ENCODE data around the gene TPCN1.
A peak's percentile ranks its signal among the peaks of the same experiment; 100 is the strongest.

Gene TPCN1

GRCh38 chr12:113242560-113242959, 21.3 kb downstream of the TPCN1 start:
- DNase-seq, result no peak

- no peak for DNase-seq
Observed at GRCh38 chr12:113244047-113244460, 22.8 kb downstream of the TPCN1 start.

- no peak for DNase-seq
Observed at GRCh38 chr12:113244478-113244958, 23.3 kb downstream of the TPCN1 start.

DNA sequence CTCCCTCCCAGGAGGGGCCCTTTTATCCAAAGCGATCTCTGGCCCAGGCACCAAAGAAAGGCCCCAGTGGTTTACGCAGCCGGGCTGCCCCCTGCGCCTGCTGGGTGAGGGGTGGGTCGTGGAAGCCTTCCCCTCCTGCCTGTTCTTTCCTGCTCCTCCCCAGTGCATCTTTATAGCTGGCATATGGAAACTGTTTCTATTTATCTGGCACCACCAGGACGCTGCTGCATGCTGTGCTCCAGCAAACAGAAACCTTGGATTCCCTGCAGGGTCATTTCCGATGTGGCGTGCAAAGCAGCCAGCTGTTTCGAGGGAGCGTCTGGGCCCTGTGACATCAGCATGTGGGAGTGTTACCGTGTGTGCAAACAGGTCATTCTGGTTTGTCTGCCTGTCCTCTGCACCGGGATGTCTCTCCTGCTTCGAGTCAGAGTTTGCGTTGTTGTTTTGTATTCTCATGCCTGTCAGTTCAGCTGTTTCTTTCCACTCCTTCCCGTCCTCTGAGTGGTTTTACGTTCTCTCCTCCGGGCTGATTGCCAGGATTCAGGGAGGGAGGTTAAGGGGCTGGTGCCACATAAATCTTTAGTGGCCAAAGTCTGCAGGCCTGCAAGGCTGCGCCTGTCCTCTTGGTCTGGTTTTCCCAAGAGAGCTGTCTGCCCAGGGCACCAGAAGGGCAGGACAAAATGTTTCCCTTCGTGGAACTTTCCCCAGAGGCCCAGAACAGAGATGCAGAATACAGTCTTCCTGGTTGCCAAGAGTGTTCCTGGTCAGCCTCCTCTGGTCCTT, 24.6 kb downstream of the TPCN1 start:
- DNase-seq, result no peak

DNA sequence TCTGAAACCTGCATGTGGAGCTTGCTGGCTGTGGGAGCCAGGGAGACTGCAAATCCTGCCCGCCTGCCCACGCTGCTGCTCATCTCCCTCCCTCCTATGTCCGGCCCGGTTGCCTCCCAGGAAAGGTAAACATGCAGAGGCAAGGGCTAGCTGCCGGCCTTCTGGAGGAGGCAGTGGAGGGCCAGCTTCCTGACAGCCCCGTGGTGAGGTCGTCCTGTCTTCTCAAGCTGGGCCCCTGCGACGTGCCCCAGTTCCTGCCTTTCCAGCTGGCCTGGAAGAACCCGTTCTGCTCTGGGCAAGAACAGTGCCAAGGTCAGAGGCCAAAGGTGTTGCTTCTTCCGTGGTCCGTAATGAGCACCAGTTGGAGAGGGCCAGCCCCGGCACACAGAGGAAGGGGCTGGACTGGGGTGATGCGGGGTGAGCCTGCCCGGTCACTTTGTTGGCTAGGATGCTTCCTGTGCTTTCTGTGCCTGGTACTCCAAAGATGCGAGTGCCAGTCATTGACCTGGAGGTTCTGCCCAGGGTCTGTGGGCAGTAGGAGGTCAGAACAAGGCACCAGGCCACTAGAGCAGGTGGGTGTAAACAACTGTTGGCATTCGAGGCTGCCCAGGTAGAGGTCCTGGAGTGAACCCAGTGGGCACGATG, 25.3 kb downstream of the TPCN1 start:
- no peak for DNase-seq

DNA sequence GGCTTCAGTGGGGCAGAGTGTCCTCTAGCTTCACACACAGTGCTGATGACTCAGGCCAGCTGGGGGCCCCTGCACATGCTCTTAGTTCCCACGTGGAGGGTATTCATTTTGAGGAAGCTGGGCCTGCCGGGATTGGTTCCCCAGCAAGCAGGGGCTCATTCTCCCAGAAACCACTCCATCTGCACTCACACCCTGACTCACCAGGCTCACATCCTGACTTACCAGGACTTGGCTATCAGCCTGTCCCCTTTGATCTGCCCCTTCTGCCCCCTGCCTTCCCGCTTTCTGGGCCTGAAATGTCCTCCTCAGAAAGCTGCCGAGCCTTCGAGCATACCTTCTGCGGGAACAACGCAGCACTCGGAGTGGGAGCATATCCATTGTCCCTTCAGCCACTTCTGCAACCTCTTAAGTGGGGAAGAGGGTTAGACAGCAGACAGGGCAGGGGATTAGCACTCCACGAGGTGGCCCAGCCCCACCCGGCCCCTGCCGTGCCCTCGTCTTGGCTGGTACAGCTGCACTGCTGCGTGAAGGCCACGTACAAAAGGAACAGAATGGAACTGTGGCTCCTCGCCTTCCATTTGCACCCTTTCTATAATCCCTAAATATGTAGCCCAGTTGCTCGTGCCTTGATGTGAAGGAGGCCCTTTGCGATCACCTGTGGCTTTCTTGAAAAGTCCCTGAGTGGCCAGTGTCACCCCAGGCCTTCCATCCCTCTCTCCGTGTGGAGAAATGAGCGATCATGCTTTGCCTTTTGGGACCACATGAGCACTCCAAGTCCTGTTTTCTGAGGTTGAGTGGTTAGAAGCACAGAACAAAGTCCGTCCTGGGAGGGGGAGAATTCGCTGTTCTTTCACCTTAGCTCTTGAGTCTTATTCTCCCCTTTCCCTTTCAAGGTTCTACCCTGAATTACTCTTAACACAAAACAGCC, 26.1 kb downstream of the TPCN1 start:
- no peak for DNase-seq

DNA sequence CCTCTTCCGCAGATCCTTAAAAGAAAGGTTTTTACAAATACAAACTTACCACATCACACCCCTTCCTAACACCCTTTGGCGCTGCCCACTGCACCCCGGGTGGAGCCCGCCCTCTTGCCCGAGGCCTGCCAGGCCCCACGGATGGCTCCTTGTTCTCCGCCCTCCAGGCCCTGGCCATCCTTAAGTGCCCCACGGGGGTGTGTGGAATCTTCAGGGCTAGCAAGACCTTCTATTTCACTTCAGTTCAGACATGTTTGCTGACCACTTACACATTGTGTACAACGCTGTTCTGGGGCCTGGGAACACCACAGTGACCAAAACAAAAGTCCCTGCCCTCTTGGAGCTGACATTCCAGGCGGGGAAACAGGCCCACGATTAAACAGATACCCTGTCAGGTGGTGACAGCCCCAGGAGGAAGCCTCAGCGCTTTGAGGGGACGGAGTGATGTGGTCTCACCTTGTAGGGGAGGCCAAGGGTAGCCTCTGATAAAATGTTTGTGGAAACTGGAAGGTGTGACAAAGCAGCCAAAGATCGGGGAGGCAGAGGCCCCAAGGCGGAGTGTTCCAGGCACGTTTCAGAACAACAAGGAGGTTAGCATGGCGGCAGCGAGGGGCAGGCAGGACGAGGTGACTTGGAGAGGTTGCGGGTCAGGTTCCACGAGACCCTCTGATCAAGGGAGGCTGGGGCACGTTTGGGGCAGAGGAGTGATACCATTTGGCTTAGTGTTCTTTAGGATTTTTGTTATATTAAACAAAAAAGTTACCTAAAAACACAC, 27.0 kb downstream of the TPCN1 start:
- DNase-seq, result no peak

GRCh38 chr12:113248842-113249435, 27.7 kb downstream of the TPCN1 start:
- no peak for DNase-seq

- no peak for DNase-seq
Observed at GRCh38 chr12:113249546-113249945, 28.3 kb downstream of the TPCN1 start.

DNA sequence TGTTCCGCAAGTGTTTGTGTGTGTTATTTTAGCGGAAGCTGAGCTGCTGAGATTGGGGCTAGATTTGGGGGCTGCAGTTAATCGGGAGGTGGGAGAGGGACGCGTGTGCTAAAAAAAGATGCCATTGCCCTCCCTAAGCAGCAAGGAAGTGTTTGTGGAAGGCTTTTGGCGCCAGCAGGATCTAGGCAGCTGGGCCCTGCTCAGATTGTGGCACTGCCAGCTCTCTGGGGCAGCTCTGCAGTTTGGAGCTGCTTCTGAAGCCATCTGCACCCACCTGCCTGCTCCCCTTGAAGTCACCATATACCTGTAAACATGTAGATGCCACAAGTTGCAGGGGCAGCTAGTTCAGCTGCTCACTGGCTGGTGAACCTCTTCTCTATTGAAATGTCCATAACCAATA, 28.8 kb downstream of the TPCN1 start:
- DNase-seq, result no peak

- no peak for DNase-seq
Observed at GRCh38 chr12:113251404-113252070, 30.3 kb downstream of the TPCN1 start.

GRCh38 chr12:113252494-113252893, 31.2 kb downstream of the TPCN1 start:
- DNase-seq, result no peak

DNA sequence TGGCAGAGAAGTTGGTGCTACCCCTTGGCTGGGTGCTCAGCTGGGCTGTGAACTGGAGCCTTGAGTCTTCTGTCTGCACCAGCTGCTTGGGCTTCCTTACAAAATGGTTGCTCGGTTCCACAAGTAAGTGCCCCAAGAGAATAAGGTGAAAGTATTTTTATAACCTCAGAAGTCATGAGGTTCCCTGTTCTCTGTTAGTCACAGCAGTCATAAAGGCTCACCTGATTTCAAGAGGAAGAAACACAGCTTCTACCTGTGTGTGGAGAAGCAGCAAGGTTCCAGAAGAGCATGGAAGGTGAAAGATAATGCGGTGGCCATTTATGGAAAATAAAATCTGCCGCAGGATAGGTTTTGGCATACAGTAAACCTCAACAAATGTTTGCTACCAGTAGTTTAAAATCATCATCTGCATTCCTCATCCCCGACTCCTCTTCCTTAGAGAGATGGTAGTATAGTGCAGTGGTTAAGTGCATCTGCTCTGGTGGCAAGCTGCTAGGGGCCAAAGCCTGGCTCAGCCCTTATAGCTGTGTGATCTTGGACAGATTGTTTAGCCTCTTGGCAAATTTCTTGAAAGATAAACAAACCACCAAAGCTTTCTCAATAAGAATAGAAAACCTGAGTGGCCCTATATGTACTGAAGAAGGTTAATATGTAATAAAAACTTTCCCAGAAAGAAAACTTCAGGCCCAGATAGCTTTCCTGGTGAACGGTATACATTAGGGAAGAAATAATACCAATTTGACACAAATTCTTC, 32.4 kb downstream of the TPCN1 start:
- DNase-seq, result no peak

DNA sequence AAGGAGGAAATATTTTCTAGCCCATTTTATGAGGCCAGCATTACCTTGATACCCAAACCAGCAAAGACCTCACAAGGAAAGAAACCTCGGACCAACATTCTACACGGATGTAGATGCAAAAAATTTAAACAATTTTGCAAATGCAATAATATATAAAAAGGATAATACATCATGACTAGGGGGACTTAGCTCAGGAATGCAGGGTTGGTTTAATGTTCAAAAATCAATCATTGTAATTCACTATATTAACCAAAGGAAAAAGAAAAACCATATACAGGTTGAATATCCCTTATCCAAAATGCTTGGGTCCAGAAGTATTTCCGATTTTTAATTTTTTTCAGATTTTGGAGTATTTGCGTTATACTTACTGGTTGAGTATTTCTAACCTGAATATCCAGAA, 33.0 kb downstream of the TPCN1 start:
- DNase-seq, result no peak

DNA sequence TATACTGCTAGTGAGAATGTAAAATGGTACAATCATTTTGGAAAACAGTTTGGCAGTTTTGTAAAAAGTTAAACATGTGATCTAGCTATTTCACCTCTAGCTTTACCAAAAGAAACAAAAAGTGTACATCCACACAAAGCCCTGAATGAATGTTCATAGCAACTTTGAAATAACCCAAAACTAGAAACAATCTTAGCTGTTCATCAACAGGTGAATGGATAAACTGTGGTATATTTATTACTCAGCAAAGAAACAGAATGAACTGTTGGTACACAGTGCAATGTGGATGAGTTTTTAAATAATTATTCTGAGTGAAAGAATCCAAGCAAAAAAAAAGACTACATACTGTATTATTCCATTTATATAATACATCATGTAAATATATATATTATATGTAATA, 36.3 kb downstream of the TPCN1 start:
- DNase-seq, result no peak

DNA sequence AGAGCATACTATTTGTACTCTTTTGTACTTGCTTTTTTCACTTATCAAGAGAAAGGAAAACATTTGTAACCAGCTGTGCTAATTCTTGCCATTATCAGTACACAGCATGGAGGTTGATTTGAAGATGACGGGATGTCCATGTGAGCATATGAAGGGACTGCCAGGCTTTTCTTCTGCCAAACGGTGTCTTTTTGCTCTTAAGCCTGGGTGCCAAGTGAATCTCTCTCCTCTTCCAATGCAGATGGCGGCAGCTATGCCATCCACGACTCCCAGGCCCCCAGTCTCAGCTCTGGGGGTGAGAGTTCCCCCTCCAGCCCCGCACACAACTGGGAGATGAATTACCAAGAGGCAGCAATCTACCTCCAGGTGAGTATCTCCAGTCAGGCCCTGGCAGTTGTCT, 38.9 kb downstream of the TPCN1 start:
- no peak for DNase-seq

DNA sequence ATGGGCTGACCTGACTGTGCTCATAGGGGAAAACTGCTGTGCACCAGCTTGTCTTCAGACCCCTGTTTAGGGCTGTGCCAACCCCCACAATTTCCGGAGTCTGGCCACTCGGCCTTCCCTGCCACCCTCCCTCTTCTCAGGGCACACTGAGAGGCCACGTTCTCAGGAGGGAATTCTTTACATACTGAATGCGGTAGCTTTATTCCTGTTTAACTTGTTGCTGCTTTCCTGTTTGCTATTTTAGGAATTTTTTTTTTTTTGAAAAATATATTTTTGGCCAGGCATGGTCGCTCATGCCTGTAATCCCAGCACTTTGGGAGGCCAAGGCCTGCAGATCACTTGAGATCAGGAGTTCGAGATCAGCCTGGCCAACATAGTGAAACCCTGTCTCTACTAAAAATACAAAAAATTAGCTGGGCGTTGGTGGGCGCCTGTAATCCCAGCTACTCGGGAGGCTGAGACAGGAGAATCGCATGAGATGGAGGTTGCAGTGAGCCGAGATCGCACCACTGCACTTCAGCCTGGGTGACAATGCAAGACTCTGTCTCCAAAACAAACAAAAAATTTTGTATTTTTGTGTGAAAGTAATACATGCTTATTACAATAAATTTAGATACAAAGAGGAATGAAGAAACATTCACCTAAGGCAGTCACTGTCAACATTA, 39.5 kb downstream of the TPCN1 start:
- no peak for DNase-seq

DNA sequence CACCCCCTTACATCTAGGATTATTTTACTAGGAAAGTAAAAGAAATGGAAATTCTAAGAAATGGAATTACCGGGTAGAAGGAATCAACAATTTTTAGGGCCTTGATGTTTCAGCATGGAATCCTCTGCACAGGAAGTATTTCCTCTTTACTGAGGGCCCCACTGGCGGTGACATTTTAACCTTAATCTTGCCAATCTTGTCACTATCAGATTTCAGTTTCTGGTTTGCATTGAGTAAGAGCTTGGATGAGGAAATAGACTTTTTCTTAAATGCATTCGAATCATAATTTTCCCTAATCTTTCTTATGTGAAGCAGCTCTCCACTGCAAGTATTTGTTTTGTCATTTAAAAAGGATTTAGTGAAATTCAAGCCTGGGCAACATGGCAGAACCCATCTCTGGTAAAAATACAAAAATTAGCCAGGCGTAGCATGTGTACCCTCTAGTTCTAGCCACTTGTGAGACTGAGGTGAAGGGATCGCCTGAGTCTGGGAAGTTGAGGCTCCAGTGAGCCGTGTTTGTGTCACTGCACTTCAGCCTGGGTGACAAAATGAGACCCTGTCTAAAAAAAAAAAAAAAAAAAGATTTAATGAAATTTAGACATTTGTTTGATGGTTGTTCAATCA, 40.7 kb downstream of the TPCN1 start:
- DNase-seq, result peak in 2 of 5 donors; percentile 3 to 79

- DNase-seq, result no peak
Observed at GRCh38 chr12:113262710-113263109, 41.4 kb downstream of the TPCN1 start.

Measured in T-helper 1 cell (primary cell).